ENCODE results near the gene PDZD4. TPM values are rescaled to one million over a fixed set of nuclear protein-coding genes. Genes with fewer than 3 reads are reported as not detected.

The PDZD4 gene
- polyA plus RNA-seq, 3 donors = 0.11 TPM; not detected in 2

GRCh38 chrX:153878345-153878744 is 48.0 kb upstream of the PDZD4 start:
- Histone ChIP-seq H3K36me3 (replicated peaks in 1 of 2; ENCODE audit: control insufficient read depth in 1 of 2, insufficient read depth in 2 of 2, low read length in 2 of 2) (no peaks in the 10 kb centered on the region), H3K27me3 (ENCODE audit: control insufficient read depth in 2 of 2, insufficient read depth in 2 of 2, low read length in 2 of 2) (peaks cover 4 to 29% of the 10 kb centered on the region in 2 donors), H3K4me3 (replicated peaks in 1 of 3; ENCODE audit: low read depth in 2 of 3, low read length in 3 of 3) (no peak overlapping the region), H3K9me3 (replicated peaks in 1 of 2; ENCODE audit: control insufficient read depth in 1 of 2, insufficient read depth in 1 of 2, low read length in 2 of 2) (peaks cover 0 to 4% of the 10 kb centered on the region in 2 donors), H3K4me1 (ENCODE audit: control insufficient read depth in 1 of 2, insufficient read depth in 2 of 2, low read length in 2 of 2) (no peaks in the 10 kb centered on the region), H4K20me1 (ENCODE audit: insufficient read depth, low read length) (peaks cover 3% of the 10 kb centered on the region), H3K9ac (ENCODE audit: insufficient read depth, low read length, poor library complexity, severe bottlenecking) (no peak overlapping the region), H3K27ac (ENCODE audit: low read depth in 1 of 2, low read length in 2 of 2) (no peak overlapping the region), H3K79me2 (ENCODE audit: insufficient read depth, low read length) (no peaks in the 10 kb centered on the region), H3K4me2 (replicated peaks; ENCODE audit: extremely low read depth, low read length, poor library complexity, severe bottlenecking) (no peak overlapping the region), H2AFZ (ENCODE audit: insufficient read depth, low read depth, low read length, poor library complexity, severe bottlenecking) (no peak overlapping the region)
- Mint-ChIP-seq H3K36me3 (no peaks in the 10 kb centered on the region), H3K27me3 (ENCODE audit: low read depth in 3 of 3) (peaks cover 35 to 67% (median 66%) of the 10 kb centered on the region in 3 donors), H3K9me3 (peaks cover 0 to 2% (median 0%) of the 10 kb centered on the region in 7 donors), H3K27ac (no peak overlapping the region), H3K4me3 (peak overlapping the region in 1 of 2 donors; percentile 35), H3K4me1 (peaks cover 2% of the 10 kb centered on the region)
- no peak for DNase-seq
- WGBS (ENCODE audit: insufficient coverage) = no CpG with 5 or more reads among the region's 5 CpGs
- intact Hi-C loops (cut with micrococcal nuclease) = no loop called here
- TF ChIP-seq CTCF (IDR thresholded peaks at IDR 0.05) = no peak

- Mint-ChIP-seq H3K27ac (peak overlapping the region in 1 of 7 donors; percentile 74), H3K4me1 (peaks cover 2% of the 10 kb centered on the region), H3K4me3 (no peak overlapping the region), H3K27me3 (ENCODE audit: low read depth in 3 of 3) (peaks cover 31 to 65% (median 65%) of the 10 kb centered on the region in 3 donors), H3K36me3 (no peaks in the 10 kb centered on the region), H3K9me3 (peaks cover 0 to 2% (median under 1%) of the 10 kb centered on the region in 7 donors)
- Histone ChIP-seq H3K4me3 (replicated peaks in 1 of 3; ENCODE audit: low read depth in 2 of 3, low read length in 3 of 3) (no peak overlapping the region), H3K4me1 (ENCODE audit: control insufficient read depth in 1 of 2, insufficient read depth in 2 of 2, low read length in 2 of 2) (no peaks in the 10 kb centered on the region), H3K79me2 (ENCODE audit: insufficient read depth, low read length) (no peaks in the 10 kb centered on the region), H3K36me3 (replicated peaks in 1 of 2; ENCODE audit: control insufficient read depth in 1 of 2, insufficient read depth in 2 of 2, low read length in 2 of 2) (no peaks in the 10 kb centered on the region), H3K9me3 (replicated peaks in 1 of 2; ENCODE audit: control insufficient read depth in 1 of 2, insufficient read depth in 1 of 2, low read length in 2 of 2) (peaks cover 0 to 4% of the 10 kb centered on the region in 2 donors), H4K20me1 (ENCODE audit: insufficient read depth, low read length) (peaks cover 3% of the 10 kb centered on the region), H3K4me2 (replicated peaks; ENCODE audit: extremely low read depth, low read length, poor library complexity, severe bottlenecking) (no peak overlapping the region), H3K27me3 (ENCODE audit: control insufficient read depth in 2 of 2, insufficient read depth in 2 of 2, low read length in 2 of 2) (peaks cover 4 to 24% of the 10 kb centered on the region in 2 donors), H3K27ac (ENCODE audit: low read depth in 1 of 2, low read length in 2 of 2) (no peak overlapping the region), H3K9ac (ENCODE audit: insufficient read depth, low read length, poor library complexity, severe bottlenecking) (no peak overlapping the region), H2AFZ (ENCODE audit: insufficient read depth, low read depth, low read length, poor library complexity, severe bottlenecking) (no peak overlapping the region)
- intact Hi-C loops (cut with micrococcal nuclease) = no loop called here
- 93% methylated on average over 3 of the region's 8 CpGs for WGBS (ENCODE audit: insufficient coverage)
- no peak for DNase-seq
- no peak for TF ChIP-seq CTCF (IDR thresholded peaks at IDR 0.05)
Measured at GRCh38 chrX:153877571-153878261, 47.4 kb upstream of the PDZD4 start.
